GM19238 (cell line): ENCODE measurements around the gene EFL1.

Experiments
- DNase-seq: peaks from one replicate; pipeline ENCODE4 v3.0.0; 2011; ENCODE audit warnings: low spot score; ENCODE audit not compliant: insufficient read length

Gene EFL1

DNA sequence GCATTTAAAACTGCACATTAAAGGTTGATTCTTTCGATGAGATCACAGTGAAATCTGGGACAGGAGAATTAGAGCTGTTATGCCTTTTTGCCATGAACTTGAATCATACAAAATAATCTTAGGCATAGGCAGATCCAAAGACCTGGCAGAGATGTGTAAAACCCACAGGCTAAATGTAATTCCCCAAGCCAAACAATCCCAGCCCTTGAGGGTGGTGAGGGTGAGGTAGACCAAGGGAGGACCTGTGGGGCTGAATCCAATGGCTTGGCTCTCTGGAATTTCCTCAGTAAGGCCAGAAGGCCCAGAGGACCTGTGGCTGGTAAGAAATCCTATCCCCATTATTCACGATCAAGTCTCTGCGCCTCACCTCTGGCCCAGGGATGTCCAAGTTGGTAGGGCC is 136.2 kb downstream of the EFL1 start:
- no peak for DNase-seq

DNA sequence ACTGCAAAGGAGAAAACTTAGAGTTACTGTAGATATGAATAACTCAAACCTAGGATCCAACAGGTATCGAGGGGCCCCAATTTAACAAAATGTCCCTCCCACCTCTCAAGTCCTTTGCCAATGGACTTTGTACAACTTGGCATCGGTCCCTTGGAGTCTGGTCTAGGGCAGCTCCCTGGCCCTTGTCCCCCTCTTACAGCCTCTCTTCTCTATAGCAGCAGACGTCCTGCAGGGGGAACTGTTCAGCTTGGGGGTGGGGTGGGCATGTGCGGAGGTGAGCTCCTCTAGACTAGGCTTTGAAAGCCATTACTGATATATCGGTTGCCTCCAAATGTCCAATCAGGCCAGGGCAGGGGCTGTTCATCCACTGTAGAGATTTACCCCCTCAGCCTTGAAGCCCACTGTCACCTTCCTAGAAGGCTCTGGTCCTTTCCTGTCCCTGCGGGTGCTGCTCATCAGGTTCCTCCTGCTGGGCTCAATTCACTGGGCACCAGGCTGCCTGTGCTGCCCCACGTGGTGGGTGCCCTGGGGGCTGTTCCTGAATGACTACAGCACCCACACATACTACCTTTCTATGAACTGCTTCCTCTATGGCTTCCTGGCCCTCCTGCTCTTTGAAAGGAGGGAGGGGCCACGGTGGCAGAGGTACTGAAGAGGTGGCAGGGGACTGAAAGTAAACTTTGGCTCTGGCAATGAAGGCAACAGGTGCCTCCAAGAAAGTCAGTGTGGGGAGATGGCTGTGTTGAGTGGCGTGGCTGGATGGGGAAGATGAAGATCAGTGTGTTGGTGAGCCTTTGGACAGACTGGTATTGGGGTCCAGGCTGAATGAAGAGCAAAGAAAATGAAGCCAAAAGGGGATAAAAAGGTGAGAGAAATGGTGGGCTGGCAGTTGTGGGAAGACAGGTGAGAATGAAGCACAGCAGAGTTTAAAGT is 137.9 kb downstream of the EFL1 start:
- DNase-seq, result no peak

DNA sequence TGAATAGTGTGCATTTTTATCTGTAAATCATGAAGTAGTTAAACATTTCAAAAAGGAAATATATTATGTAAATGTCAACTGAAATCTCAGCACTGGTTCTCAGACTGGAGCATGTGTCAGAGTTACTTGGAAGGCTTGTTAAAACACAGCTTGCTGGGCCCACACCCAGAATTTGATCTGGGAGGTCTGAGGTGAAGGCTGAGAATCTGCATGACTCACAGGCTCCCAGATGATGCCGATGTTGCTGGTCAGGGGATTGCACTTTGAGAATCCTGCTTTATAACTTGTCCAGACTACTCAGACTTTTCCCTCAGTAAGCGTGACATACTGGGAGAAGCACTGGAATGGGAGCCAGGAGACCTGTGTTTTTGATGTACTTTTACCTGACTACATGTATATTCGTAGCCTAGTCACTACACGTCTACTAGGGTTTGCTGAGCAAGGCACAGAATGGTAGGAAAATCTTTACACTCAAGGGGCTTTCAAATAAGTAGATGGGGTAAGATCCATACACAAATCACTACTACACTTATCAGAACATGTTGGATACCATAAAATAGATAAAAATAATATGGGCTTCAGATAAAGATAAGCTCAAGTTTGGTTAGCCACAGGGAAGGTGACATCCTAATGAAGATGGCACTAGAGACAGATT is 139.7 kb downstream of the EFL1 start:
- no peak for DNase-seq

DNA sequence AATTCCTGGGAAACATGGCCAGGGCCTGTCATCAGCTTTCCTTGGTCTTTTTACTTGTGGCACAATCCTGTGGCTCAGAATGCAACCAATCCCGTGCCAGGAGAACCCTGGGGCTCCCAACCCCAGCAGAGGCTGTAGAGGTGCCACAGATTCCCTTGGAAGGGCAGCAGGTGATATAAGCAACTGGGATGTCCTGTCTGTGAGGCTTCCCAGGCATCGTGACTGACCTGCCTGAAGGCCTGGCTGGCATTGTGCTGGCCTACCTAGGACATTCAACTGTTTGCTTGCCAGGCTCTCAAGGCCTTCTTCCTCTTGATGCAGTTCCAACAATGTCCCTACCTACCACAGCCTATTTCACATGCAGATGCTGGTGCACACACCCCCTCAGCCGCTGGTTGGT is 144.5 kb downstream of the EFL1 start:
- DNase-seq, result no peak

DNA sequence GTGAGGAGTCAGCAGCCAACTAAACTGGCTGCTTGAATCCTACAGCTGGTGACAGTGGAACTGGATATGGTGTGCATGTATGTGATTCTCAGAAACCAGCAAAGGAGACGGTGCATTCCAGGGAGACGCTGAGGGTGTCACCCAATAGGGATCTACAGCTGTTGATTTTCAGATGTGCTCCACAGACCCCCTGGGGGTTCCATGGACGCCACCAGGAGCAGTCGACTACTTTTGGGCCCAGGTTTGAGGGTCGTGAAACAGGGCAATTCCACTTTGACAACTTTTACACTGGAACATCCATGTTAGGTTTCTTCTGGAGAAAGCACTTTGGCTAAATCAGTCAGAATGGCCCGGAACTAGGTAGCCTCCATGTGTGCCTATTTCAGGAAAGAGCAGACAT is 145.2 kb downstream of the EFL1 start:
- DNase-seq, result no peak

DNA sequence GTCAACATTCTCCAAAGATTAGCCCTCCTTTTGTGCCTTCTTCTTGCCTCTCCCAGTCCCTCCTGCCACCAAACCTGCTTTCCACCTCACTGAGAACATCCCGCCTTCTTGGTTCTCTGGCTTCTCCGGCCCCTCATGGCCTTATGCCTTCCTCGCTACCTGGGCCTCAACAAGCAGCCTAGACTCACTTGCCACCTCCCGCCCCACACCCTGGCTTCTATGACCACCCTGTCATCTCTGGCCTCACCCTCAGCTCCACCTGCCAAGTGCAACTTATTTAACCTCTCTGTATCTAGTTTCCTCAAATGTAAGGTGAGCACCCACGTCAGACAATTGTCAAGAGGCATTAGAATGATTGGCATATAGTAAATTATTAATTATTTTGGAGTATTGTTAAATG is 147.9 kb downstream of the EFL1 start:
- no peak for DNase-seq

DNA sequence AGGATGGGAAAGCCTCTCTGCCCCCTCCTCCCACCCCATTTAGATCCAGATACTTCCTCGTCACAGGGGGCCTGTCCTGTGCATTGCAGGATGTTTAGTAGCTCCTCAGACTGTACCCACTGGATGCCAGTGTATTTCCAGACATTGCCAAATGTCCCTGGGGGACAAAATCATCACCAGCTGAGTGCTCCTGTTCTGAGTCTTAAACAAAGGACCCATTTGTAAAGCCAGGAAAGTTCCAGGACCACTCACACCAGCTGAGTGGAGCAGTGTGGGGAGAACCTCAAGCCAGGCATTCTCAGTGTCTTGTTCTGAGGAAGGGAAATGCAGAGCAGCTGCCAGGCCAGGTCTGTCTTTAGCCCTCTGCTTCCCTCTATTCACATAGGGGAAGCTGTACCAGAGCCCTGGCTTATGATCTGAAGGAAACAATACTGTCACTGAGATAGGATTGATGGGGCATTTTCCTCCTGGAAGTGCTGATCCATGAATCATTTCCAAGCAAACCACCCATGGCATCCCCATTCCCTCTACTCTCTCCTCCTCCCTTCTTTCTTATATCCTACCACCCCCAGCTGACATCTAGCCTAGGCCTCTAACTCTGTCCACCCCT is 149.3 kb downstream of the EFL1 start:
- DNase-seq, result no peak

DNA sequence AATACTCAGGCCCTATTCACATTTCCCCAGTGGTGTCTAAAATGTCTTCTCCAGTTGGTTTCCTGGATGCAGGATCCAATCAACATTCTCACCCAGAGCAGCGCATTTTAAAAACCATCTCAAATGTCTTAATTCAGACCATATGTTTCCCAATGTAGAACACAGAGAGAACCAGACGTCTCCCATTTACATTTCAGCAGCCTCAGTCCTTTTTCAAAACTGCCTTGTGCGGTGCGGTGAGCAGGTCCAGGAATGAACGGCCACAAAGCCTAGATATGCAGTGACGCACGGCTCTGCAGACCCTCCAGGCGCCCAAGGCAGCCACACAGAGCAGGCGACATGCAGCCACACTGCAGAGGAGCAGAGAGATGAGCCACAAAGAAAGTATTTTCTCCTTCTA is 150.6 kb downstream of the EFL1 start:
- no peak for DNase-seq

DNA sequence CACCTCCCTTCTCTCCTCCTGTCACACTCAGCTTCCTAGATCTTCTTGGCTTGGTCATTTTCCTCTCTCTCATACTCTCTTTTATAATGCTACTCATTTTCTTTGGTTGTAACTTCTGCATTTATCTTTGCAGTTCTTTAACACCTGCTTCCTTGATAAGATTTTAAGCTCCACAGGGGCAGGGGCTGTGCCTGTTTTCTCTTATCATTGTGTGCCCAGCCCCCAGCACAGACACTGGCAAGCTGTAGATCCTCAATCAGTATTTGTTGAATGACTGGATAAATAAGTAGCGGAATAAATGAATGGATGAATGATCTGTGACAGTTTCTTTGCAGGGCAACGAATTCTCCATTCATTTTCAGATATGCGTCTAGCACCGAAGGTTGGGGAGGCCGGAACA is 152.4 kb downstream of the EFL1 start:
- no peak for DNase-seq

DNA sequence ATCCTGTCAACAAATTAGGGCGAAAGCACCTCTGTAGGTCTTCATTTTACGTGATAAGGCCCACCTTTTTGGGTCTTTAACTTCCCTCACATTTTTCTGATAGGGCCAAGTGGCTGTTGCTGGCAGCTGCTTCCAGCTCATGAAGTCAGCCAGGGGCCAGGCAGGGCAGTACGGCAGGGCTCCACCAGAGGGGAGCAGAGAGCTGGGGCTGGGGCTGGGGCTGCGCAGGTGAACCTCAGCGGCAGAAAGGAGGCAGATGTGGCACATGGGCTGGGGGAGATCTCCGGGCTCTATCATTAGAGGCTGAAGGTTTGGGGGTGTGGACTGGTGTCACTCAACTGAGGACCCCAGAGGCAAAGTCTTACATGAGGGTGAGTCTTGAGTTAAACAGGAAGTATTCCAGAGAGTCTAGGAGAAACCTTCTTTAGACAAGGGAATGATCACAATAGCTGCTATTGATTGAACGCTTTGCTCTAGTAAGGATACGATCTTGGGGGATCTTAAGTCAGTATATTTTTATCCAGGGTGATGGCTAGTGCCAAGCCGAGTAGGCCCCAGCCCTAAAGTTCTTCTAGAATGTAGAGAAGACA is 153.9 kb downstream of the EFL1 start:
- peak; percentile 63 for DNase-seq

DNA sequence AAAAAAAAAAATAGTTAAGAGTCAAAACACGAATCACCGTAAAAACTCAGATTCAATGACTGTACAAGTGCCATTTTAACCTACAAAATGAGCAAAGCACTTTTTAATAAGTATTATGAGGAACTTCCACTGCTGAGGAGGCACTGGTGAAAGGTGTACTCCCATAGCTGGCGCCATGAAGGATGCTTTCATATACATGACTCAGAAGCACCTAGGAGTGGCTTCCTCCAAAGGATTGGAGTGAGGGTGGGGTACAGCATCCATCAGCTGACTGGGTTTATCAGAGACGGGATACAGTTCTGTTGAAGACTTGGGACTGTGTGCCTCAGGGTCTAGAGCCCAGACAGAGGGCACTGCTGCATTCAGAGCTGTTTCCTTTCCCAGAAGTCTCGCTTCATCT is 155.9 kb downstream of the EFL1 start:
- DNase-seq, result no peak

DNA sequence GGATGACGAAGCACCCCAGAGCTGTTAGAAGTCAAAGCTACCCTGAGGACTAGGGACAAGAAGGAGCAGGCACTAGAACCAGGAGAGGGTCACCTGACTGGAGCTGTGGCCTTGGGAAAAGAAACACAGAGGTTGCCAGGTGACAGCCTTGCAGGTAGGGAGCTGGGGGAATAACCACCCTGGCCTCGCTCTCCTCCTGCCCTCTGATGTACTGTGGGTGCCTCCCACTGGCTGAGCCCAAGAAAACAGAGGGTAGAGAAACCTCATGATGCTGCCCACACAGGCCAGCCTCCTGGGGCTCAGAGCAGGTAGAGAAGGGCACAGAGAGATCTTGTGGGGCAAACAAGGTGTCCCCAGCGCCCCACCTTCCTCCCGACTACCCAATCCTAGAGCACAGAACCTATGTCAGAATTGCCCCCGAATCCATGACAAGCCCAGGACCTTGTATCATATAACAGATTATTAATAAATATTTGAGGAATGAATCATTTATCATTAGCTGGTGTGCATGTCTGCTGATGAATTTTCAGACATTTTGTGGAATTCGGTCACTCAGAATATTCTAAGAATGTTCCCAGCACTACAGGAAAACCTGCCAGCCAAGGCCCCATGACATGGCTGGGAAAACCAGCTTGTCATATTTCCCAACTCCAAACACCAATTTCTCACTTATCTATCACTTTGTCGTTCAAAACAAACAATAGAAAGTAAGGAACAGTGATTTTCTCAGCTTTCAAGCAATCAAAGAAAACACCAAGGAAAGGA is 156.9 kb downstream of the EFL1 start:
- no peak for DNase-seq

DNA sequence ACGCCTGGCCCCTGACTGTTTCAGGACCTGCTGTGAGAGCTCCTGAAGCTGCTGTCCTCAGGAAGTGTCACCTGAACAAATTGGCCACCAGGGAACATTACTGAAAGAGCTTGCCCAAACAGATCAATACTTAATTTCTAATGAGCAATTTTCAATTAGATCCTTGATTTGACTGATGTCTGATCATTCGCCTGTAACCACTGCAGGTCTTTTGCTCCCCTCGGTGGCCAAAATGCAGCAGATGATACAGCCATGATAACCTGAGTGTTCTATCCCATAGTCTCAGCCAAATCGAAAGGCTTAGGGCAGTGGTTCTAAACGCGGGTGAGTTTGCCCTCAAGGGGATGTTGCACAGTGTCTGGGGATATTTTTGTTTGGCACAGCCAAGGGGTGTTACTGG is 159.1 kb downstream of the EFL1 start:
- no peak for DNase-seq

DNA sequence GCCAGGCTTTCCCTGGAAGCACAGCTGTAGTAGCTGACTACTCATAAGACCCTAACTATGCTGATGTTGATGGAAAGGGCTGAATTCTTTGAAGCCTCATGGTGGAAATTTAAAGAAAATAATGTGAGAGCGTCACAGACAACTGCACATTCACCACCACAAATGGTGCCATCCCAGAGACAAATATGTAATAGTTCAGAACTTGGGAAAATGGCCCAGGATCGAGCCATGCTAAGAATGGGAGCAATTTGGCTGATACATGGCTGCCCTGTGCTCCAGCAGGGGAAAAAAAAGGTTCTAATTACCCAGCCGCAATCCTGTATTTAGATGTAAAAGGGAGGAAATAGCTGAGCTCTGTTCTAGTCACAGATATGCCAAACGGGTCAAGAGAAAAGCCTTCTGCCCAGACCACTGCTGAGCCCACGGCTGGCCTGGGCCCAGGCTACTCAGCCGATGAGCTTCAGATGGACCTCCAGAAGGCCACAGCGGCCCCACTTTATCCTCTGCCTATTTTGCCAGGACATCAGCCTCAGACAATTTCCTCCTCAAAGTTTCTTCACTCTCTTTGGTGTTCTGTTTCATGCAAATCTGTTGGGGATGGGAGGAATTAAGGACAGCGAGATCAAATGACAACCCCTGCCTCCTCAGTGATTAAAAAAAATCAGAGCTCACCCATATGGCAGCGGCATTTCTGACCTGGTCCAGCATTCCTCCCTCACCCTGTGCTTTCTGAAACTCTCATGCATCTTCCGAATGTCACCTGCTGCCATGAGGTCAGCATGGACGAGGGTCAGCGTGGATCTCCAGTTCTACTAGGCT is 162.2 kb downstream of the EFL1 start:
- no peak for DNase-seq

DNA sequence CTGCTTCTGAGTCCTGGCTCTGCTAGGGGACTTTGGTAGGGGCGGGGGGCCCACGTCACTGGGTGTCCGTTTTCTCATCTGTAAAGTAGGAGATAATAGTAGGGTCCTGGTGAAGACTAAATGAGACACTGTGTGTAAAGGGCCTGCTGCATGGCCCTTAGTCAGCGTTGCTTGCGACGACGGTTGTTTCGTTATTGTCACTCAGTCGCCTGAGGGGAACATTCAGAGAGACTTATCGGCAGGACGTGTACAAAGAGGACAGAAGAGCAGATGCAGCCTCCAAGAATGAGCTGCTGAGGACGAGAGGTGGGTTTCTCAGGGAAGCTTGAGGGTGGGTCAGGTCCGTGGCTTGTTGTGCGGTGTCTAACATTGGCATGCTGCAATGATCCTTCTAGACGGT is 163.9 kb downstream of the EFL1 start:
- no peak for DNase-seq

DNA sequence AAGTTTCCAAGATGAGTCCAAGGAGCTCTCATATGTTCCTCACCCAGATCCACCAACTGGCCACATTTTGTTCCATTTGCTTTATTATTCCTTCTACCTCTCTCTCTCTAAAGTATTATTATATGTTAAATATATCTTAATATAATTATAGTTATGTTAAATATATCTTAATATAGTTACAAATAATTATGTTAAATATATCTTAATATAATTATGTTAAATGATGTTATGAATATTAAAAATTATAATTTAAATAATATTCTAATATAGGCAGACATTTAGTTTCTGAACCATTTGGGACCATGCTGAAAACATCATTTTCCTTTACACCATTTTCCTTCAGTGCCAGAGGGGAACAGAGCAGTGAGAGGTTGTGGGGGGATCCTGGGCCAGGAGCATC is 166.7 kb downstream of the EFL1 start:
- DNase-seq, result no peak

DNA sequence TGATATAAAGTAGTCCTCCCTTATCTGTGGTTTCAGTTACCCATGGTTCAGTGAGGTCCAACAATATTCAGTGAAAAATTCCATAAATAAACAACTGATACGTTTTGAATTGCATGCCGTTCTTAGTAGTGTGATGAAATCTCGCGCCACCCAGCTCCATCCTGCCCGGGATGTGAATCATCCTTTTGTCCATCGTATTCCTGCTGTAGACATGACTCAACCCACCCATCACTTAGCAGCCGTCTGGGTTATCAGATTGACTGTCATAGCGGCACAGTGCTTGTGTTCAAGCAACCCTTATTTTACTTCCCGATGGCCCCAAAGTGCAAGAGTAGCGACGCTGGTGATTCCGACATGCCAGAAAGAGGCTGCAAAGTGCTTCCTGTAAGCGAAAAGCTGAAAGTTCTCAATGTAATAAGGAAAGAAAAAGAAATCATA is 168.7 kb downstream of the EFL1 start:
- DNase-seq, result no peak

DNA sequence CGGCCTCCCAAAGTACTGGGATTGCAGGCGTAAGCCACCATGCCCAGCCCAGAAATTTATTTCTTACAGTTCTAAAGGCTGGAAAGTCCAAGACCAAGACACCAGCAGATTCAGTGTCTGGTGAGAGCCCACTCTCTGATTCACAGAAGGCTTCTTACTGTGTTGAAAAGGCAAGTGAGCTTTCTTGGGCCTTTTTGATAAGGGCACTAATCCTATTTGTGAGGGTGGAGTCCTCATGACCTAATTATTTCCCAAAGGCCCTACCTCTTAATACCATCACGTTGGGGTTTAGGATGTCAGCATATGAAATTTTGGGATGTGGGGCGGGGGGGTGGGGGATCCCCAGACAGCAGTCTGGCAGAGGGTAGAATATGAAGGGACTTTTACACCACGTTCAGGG is 169.2 kb downstream of the EFL1 start:
- DNase-seq, result no peak

DNA sequence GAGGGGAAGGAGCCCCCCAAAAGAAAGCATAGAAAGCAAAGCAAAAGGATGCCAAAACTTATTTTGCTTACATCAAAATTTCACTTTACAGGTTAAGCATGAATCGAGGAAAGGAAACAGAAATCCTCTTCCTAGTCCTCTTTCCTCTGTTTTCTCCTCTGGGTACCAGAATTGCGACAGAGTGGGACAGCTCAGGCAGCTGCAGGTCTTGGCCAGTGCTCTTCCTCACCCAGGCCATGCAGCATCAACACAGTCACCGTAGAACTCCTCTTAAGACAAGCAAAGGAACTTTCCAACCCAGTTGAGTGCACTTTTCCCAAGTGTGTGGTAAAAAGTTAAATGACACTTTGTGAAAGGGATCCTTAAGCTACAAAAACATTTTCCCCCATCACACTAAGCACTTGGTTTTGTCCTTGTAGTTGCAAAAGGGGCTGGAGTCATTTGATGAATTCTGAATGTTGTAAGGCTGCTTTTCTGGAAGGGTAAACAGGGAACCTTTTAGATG is 170.8 kb downstream of the EFL1 start:
- DNase-seq, result no peak
